Adrenal gland (tissue), 12 donors: Measurements from ENCODE around the gene FOLR2. TPM values are rescaled to one million over a fixed set of nuclear protein-coding genes. Genes with fewer than 3 reads are reported as not detected.
"Not testable (repeated sequence)": the region's sequence is repeated elsewhere in the genome, so short reads cannot be mapped to it uniquely, and the experiment has no call there.

Experiments
- DNase-seq, 7 donors: peaks; one replicate each; pipeline ENCODE4 v3.0.0-alpha.2; 2019 to 2020
- H3K27ac ChIP-seq, 5 donors: fragments of 200-600 bp; sonication (generic) in 4 of 5; 1 replicate in 3 of 5; 2 replicates in 2 of 5; pipeline versions ENCODE4 v1.5.1 to v1.8.0; 2016 to 2020; ENCODE audit warnings: mild to moderate bottlenecking in 1 of 5
- H3K27me3 ChIP-seq: fragments of 200-600 bp; 2 replicates; pipeline ENCODE4 v1.8.0; 2021
- H3K36me3 ChIP-seq, 2 donors: fragments of 200-600 bp; replicated peaks in 1 of 2; 1 replicate in 1 of 2; 2 replicates in 1 of 2; pipeline versions ENCODE4 v1.5.1 to v1.8.0; 2018 to 2022
- H3K4me1 ChIP-seq, 2 donors: fragments of 200-600 bp; replicated peaks in 1 of 2; 1 replicate in 1 of 2; 2 replicates in 1 of 2; pipeline versions ENCODE4 v1.5.1 to v1.8.0; 2018 to 2021
- H3K4me3 ChIP-seq, 4 donors: fragments of 200-600 bp; sonication (generic) in 3 of 4; one replicate each; pipeline ENCODE4 v1.5.1; 2016 to 2018
- H3K9me3 ChIP-seq, 3 donors: fragments of 200-600 bp; sonication (generic) in 1 of 3; replicated peaks in 1 of 3; 1 replicate in 2 of 3; 2 replicates in 1 of 3; pipeline versions ENCODE4 v1.5.1 to v1.8.0; 2016 to 2021
- POLR2A ChIP-seq, 2 donors: fragments of 450-650 bp; IDR thresholded peaks; one replicate each; pipeline ENCODE4 v1.6.1; 2017; ENCODE audit warnings: antibody characterized with exemption in 2 of 2, mild to moderate bottlenecking in 2 of 2, moderate library complexity in 1 of 2
- WGBS, 4 donors: extraction: QIAGEN DNeasy Blood & Tissue Kit in 2 of 4; methylation state at CpG; one replicate each; pipeline versions ENCODE4 v1.1.5 to v1.1.7; 2013 to 2017; 5-methylcytosine and 5-hydroxymethylcytosine counted together
- intact Hi-C, 2 donors: fragments of 100-400 bp; cut with DNase I; formaldehyde crosslinking; loops; one replicate each; pipeline versions ENCODE4 v1.14.1 to v1.15.0; 2022 to 2023
- polyA plus RNA-seq, 3 donors: library from polyadenylated mRNA; stranded (reverse); fragments of 200-250 nt in 2 of 3; fragments of 350-450 nt in 1 of 3; fragmentation: Illumina TruSeq in 1 of 3; extraction: RNeasy Lipid Tissue Mini Kit (QIAGEN cat#74804) in 1 of 3; gene quantifications; one replicate each; pipeline ENCODE4 v1.2.3, GENCODE V29; 2013 to 2014
- total RNA-seq, 9 donors: library from RNA; depleted of rRNA in 4 of 9; stranded (reverse); fragments of >200 nt in 4 of 9; fragments of 120-200 nt in 1 of 9; fragmentation: NEBNext Ultra II Directional in 1 of 9; extraction: Animal tissue kit (Norgen Biotek cat#: 25700) in 1 of 9; gene quantifications; one replicate each; pipeline versions ENCODE4 v1.1.0 to v1.2.4, GENCODE V29; 2013 to 2023
- TF ChIP-seq, protein P1 (sequence below), 6 experiments: fragments of 450-650 bp in 4 of 6; fragments of 200-600 bp in 2 of 6; sonication (generic) in 1 of 6; IDR thresholded peaks; 1 replicate in 5 of 6; 2 replicates in 1 of 6; pipeline versions ENCODE4 v1.5.1 to v1.8.0; 2016 to 2021; ENCODE audit warnings: antibody characterized with exemption in 6 of 6, mild to moderate bottlenecking in 2 of 6, moderate library complexity in 1 of 6
- donor health status: healthy with polysubstance abuse.
- donor health status: Bipolar disorder and iron deficiency.
- donor health status: DM: yes; HTN: yes; CAD: no.
- donor health status: DM: no; HTN: no; CAD: no.
- donor health status: DM: no; HTN: no; CAD: no.
- donor health status: DM: yes; HTN: yes; CAD: no.

The FOLR2 gene
- total and polyA plus RNA-seq, 12 donors: 6.9 to 221 (median 62.3) TPM

DNA sequence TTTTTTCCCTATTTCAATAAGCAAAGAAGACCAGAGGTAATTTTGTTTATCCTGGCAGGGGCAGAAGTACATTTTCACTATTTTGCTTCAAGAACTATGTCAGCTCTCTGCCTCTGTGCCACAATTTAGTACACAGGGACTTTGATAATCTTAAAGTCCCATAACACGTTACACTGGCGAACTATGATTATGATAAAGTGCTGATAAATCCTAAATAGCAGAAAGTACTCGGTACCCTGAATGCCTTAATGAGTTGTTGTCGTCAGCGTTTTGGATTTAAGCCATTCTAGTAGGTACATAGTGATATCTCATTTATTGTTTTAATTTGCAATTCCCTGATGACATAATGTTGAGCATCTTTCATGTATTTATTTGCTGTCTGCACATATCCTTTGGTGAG is 44.0 kb downstream of the FOLR2 start:
- no peak for TF ChIP-seq POLR2A (IDR thresholded peaks at IDR 0.05)
- TF ChIP-seq, protein P1, sequence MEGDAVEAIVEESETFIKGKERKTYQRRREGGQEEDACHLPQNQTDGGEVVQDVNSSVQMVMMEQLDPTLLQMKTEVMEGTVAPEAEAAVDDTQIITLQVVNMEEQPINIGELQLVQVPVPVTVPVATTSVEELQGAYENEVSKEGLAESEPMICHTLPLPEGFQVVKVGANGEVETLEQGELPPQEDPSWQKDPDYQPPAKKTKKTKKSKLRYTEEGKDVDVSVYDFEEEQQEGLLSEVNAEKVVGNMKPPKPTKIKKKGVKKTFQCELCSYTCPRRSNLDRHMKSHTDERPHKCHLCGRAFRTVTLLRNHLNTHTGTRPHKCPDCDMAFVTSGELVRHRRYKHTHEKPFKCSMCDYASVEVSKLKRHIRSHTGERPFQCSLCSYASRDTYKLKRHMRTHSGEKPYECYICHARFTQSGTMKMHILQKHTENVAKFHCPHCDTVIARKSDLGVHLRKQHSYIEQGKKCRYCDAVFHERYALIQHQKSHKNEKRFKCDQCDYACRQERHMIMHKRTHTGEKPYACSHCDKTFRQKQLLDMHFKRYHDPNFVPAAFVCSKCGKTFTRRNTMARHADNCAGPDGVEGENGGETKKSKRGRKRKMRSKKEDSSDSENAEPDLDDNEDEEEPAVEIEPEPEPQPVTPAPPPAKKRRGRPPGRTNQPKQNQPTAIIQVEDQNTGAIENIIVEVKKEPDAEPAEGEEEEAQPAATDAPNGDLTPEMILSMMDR (IDR thresholded peaks at IDR 0.05): no peak
- no peak for DNase-seq
- intact Hi-C loops: no loop called here
- Histone ChIP-seq H3K9me3 (no peaks in the 10 kb centered on the region), H3K27ac (no peak overlapping the region), H3K4me1 (no peaks in the 10 kb centered on the region), H3K4me3 (no peak overlapping the region), H3K27me3 (peaks cover 5% of the 10 kb centered on the region), H3K36me3 (no peaks in the 10 kb centered on the region)
- WGBS, 4 donors: 58 to 68% (median 59%) methylated on average over 5 of the region's 5 CpGs

- H3K27me3 ChIP-seq: peaks cover 7% of the 10 kb centered on the region
- H3K27ac ChIP-seq: no peak overlapping the region
- DNase-seq: no peak
- H3K4me1 ChIP-seq: no peaks in the 10 kb centered on the region
- WGBS, 4 donors: 59 to 64% (median 63%) methylated on average over 4 of the region's 4 CpGs
- TF ChIP-seq POLR2A (IDR thresholded peaks at IDR 0.05): no peak
- TF ChIP-seq, protein P1 (IDR thresholded peaks at IDR 0.05): no peak
- intact Hi-C loops: no loop called here
- H3K36me3 ChIP-seq: no peaks in the 10 kb centered on the region
- H3K4me3 ChIP-seq: no peak overlapping the region
- no peaks in the 10 kb centered on the region for H3K9me3 ChIP-seq
These were observed 46.8 kb downstream of the FOLR2 start for GRCh38 chr11:72263361-72263760.

DNA sequence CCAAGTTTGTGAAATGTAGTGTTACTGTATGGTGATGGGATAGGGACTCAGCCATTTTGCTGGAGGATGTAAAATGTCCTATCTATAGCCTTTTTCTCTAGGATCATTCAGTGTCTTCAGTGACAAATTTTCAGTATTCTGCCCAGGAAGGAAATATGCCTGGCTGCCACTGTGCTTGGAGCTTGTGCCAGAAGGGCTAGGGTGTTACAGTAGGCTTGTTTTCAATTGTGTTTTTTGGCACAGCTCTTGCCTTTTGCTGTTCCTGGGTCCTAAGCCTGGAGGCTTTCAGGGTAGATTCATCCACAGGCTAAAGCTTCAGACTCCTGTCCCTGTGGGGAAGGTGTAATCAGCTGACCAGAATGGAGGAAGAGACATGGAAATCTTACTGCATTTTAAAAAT is 49.4 kb downstream of the FOLR2 start:
- Histone ChIP-seq H3K4me1 (no peaks in the 10 kb centered on the region), H3K27ac (no peak overlapping the region), H3K27me3 (peaks cover 10% of the 10 kb centered on the region), H3K9me3 (no peaks in the 10 kb centered on the region), H3K36me3 (no peaks in the 10 kb centered on the region), H3K4me3 (no peak overlapping the region)
- no peak for TF ChIP-seq POLR2A (IDR thresholded peaks at IDR 0.05)
- TF ChIP-seq, protein P1 (IDR thresholded peaks at IDR 0.05): no peak
- DNase-seq: no peak
- intact Hi-C loops: no loop called here

GRCh38 chr11:72266960-72267359 is 50.4 kb downstream of the FOLR2 start:
- H3K4me1 ChIP-seq, H3K36me3 ChIP-seq, DNase-seq, intact Hi-C loops, H3K27me3 ChIP-seq, H3K4me3 ChIP-seq, H3K9me3 ChIP-seq, H3K27ac ChIP-seq: not testable (repeated sequence)
- WGBS, 4 donors: 75 to 87% (median 80%) methylated on average over 5 of the region's 5 CpGs

DNA sequence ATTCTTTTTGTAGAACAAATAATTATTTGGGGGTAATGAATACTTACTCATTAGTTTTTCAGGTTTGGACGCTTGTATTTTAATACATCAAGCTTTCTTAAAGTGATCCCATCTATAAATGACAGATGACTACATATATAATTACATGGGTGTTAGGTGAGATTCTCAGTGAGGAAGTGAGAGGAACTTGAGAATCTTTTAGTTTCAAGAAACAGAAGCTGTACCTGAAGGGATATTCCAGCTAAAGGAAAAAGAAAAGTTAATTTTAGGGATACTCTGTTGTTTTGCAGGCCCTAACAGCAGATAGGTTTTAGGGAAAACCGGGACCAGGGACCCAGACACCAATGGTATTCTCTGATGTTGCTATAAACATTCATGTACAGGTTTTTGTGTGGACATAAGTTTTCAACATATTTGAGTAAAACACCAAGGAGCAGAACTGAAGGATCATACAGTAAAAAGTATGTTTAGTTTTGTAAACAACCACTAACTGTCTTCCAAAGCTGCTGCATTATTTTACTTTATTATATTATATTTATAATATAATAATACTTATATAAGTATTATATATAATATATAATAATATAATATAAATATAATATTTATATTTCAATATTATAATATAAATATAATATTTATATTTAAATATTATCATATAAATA is 51.5 kb downstream of the FOLR2 start:
- no peaks in the 10 kb centered on the region for H3K36me3 ChIP-seq
- peaks cover 9% of the 10 kb centered on the region for H3K27me3 ChIP-seq
- intact Hi-C loops: no loop called here
- DNase-seq: no peak
- no peaks in the 10 kb centered on the region for H3K4me1 ChIP-seq
- no peaks in the 10 kb centered on the region for H3K9me3 ChIP-seq
- TF ChIP-seq, protein P1 (IDR thresholded peaks at IDR 0.05): no peak
- no peak for TF ChIP-seq POLR2A (IDR thresholded peaks at IDR 0.05)
- H3K4me3 ChIP-seq: no peak overlapping the region
- 81 to 90% (median 86%) methylated on average over 2 of the region's 2 CpGs for WGBS, 4 donors
- no peak overlapping the region for H3K27ac ChIP-seq
